ENCODE data around the gene CD33. TPM values are rescaled to one million over a fixed set of nuclear protein-coding genes. Genes with fewer than 3 reads are reported as not detected.

The CD33 gene
- total and polyA plus RNA-seq, 2 experiments from 2014 or later = 0.23 to 0.57 TPM

DNA sequence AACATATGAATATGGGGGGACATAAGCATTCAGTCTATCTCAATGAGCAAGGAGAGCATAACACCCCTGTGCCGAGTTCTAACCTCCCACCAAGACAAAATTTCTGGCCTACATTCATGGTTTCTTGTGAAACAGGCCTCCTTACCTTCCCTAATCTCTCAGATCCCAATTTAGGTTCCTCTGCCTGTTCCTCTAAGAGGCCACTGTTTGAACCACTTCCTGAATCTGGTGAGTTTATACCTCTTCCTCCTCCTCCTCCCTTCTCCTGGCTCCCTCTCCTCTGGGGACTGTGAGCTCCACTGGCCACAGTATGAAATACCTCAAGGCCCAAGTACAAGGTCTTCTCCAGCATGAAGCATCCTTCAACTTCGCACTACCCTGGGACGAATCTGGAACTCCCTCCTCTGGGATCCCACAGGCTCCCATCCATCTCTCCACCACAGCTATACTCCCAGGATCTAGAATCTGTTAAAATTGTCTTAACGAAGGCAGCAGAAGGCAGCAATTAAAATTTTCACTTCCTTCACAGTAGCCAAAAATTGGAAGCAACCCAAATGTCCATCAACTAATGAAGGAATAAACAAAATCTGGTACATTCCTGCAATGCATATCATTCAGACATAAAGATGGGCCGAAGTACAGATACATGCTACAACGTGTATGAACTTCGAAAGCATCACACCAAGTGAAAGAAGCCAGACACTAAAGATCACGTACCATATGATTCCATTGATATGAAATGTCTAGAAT, 18.2 kb downstream of the CD33 start:
- Histone ChIP-seq H3K9me2 (replicated peaks; ENCODE audit: insufficient read depth) (no peaks in the 10 kb centered on the region), H3K9me3 (ENCODE audit: low read depth) (no peaks in the 10 kb centered on the region), H3K4me1 (ENCODE audit: insufficient read depth) (no peaks in the 10 kb centered on the region), H3K36me3 (replicated peaks; ENCODE audit: insufficient read depth, low read depth) (no peaks in the 10 kb centered on the region), H3K79me2 (no peaks in the 10 kb centered on the region), H3K4me2 (no peak overlapping the region), H3K27ac (no peak overlapping the region), H3K4me3 (no peak overlapping the region), H4K20me1 (ENCODE audit: insufficient read depth, poor library complexity, severe bottlenecking) (no peaks in the 10 kb centered on the region), H2AFZ (no peak overlapping the region), H3K27me3 (no peaks in the 10 kb centered on the region)
- WGBS (ENCODE audit: low lambda C conversion rate, missing lambda C conversion rate) = 88% methylated on average over 8 of the region's 8 CpGs
- TF ChIP-seq EZH2 (IDR thresholded peaks at IDR 0.05; ENCODE audit: borderline replicate concordance) (no peak), EZH2phosphoT487 (IDR thresholded peaks at IDR 0.05; ENCODE audit: low read depth, severe bottlenecking, unreplicated experiment) (no peak)
- TF ChIP-seq, protein P1, sequence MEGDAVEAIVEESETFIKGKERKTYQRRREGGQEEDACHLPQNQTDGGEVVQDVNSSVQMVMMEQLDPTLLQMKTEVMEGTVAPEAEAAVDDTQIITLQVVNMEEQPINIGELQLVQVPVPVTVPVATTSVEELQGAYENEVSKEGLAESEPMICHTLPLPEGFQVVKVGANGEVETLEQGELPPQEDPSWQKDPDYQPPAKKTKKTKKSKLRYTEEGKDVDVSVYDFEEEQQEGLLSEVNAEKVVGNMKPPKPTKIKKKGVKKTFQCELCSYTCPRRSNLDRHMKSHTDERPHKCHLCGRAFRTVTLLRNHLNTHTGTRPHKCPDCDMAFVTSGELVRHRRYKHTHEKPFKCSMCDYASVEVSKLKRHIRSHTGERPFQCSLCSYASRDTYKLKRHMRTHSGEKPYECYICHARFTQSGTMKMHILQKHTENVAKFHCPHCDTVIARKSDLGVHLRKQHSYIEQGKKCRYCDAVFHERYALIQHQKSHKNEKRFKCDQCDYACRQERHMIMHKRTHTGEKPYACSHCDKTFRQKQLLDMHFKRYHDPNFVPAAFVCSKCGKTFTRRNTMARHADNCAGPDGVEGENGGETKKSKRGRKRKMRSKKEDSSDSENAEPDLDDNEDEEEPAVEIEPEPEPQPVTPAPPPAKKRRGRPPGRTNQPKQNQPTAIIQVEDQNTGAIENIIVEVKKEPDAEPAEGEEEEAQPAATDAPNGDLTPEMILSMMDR (IDR thresholded peaks at IDR 0.05; ENCODE audit: poor library complexity) = no peak
- DNase-seq (ENCODE audit: low spot score) = no peak

DNA sequence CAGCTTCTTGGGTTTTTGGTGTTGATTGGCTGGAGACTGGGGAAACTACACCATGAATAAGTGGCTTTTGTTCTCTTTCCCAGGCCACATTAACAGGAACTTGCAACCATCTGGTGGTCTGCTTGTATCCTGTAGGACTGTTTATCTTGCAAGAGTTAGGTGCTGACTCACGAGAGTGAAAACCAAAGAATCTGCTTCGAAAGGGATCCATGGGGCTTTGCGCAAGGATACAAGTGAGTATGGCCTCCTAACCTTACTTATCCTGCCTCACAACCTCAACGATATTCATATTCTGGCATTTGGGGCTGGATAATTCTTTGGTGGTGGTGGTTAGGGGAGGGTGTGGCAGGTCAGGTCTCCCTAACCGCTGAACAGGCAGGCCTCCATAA, 21.3 kb downstream of the CD33 start:
- Histone ChIP-seq H3K4me3 (no peak overlapping the region), H3K9me2 (replicated peaks; ENCODE audit: insufficient read depth) (no peaks in the 10 kb centered on the region), H3K27ac (no peak overlapping the region), H2AFZ (no peak overlapping the region), H3K36me3 (replicated peaks; ENCODE audit: insufficient read depth, low read depth) (no peaks in the 10 kb centered on the region), H4K20me1 (ENCODE audit: insufficient read depth, poor library complexity, severe bottlenecking) (no peaks in the 10 kb centered on the region), H3K9me3 (ENCODE audit: low read depth) (no peaks in the 10 kb centered on the region), H3K4me2 (no peak overlapping the region), H3K27me3 (no peaks in the 10 kb centered on the region), H3K79me2 (no peaks in the 10 kb centered on the region), H3K4me1 (ENCODE audit: insufficient read depth) (no peaks in the 10 kb centered on the region)
- no peak for DNase-seq (ENCODE audit: low spot score)
- 66% methylated on average over 5 of the region's 5 CpGs for WGBS (ENCODE audit: low lambda C conversion rate, missing lambda C conversion rate)
- no peak for TF ChIP-seq EZH2 (IDR thresholded peaks at IDR 0.05; ENCODE audit: borderline replicate concordance)
- no peak for TF ChIP-seq EZH2phosphoT487 (IDR thresholded peaks at IDR 0.05; ENCODE audit: low read depth, severe bottlenecking, unreplicated experiment)

DNA sequence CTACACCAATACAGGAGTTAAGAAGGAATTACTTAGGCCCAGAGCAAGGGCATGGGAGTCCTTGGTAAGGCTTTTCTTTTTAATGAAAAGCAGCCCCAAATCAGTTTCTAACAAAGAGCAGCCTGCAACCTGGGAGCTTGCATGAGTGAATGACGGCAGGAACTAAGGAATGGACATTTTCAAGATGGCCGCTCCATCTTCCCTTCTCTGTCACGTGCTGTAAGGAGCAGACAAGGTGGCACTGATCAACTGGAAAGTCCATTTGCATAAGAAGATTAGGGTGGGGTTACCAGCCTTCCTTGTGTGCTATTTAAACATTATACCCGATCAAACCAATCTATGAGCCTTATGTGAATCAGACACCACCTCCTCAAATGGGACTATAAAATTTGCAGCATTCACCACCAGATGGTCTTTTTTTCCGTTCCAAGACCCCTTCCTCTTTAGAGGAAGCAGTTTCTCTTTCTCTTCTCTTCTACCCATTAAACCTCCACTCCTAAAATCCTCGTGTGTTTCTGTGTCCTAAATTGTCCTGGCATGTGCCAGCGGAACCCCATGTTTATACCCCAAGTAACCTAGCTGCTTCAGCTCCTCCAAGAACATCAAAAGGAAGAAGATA, 23.2 kb downstream of the CD33 start:
- H3K27me3 ChIP-seq = no peaks in the 10 kb centered on the region

More for the DNA sequence above, 23.2 kb downstream of the CD33 start:
- Histone ChIP-seq H3K36me3 (replicated peaks; ENCODE audit: insufficient read depth, low read depth) (no peaks in the 10 kb centered on the region), H3K27ac (no peak overlapping the region), H3K9me2 (replicated peaks; ENCODE audit: insufficient read depth) (no peaks in the 10 kb centered on the region), H3K4me3 (no peak overlapping the region), H3K4me1 (ENCODE audit: insufficient read depth) (no peaks in the 10 kb centered on the region), H4K20me1 (ENCODE audit: insufficient read depth, poor library complexity, severe bottlenecking) (no peaks in the 10 kb centered on the region), H3K9me3 (ENCODE audit: low read depth) (no peaks in the 10 kb centered on the region), H3K79me2 (no peaks in the 10 kb centered on the region), H3K4me2 (no peak overlapping the region), H2AFZ (no peak overlapping the region)
- TF ChIP-seq EZH2phosphoT487 (IDR thresholded peaks at IDR 0.05; ENCODE audit: low read depth, severe bottlenecking, unreplicated experiment) (no peak), EZH2 (IDR thresholded peaks at IDR 0.05; ENCODE audit: borderline replicate concordance) (no peak)
- TF ChIP-seq, protein P1 (IDR thresholded peaks at IDR 0.05; ENCODE audit: poor library complexity) = no peak
- no peak for DNase-seq (ENCODE audit: low spot score)
- WGBS (ENCODE audit: low lambda C conversion rate, missing lambda C conversion rate) = 78% methylated on average over 7 of the region's 7 CpGs

All from hepatocyte (in vitro differentiated cells).